Liver (tissue), 3 donors: ENCODE measurements around the gene TAL1.

Experiments used
- FOXA1 ChIP-seq: IDR thresholded peaks from 2 replicates; pipeline ENCODE4 v1.6.1; 2016; ENCODE audit warnings: antibody characterized with exemption
- RAD21 ChIP-seq, 2 donors: IDR thresholded peaks; 2 replicates each; pipeline ENCODE4 v1.6.1; 2016; ENCODE audit warnings: antibody characterized with exemption in 2 of 2, mild to moderate bottlenecking in 2 of 2
- TF ChIP-seq, protein P1 (sequence below): fragments of 150-350 bp; IDR thresholded peaks from 2 replicates; pipeline ENCODE4 v1.5.1; 2017; ENCODE audit warnings: improper control_type of control experiment, low read depth, low read length; ENCODE audit not compliant: missing input control
- TF ChIP-seq, protein P2 (sequence below): IDR thresholded peaks from 2 replicates; pipeline ENCODE4 v1.6.1; 2016; ENCODE audit warnings: antibody characterized with exemption, mild to moderate bottlenecking
- TF ChIP-seq, protein P3 (sequence below): IDR thresholded peaks from 2 replicates; pipeline ENCODE4 v1.6.1; 2016; ENCODE audit warnings: antibody characterized with exemption
- donor health status: healthy.
- donor health status: healthy.

DNA sequence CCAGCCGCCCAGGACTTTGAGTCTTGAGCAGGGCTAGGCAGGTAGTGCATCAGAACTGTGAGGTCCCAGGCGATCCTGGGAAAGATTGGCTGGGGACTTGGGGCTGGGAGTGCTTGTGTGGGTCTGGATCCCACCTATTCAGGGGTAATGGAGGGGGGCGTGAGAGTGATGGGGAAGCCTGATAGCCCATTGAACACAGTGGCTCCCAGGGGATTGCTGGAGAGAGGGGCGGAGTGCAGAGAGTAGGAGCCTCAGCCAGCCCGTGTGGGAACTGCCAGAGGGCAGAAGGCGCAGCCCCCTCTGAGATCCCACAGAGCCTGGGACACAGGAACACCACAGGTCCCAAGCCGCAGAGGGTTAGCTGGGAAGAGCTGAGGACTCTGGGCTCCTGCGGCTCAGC is 22.9 kb downstream of the TAL1 start:
- TF ChIP-seq, protein P1, sequence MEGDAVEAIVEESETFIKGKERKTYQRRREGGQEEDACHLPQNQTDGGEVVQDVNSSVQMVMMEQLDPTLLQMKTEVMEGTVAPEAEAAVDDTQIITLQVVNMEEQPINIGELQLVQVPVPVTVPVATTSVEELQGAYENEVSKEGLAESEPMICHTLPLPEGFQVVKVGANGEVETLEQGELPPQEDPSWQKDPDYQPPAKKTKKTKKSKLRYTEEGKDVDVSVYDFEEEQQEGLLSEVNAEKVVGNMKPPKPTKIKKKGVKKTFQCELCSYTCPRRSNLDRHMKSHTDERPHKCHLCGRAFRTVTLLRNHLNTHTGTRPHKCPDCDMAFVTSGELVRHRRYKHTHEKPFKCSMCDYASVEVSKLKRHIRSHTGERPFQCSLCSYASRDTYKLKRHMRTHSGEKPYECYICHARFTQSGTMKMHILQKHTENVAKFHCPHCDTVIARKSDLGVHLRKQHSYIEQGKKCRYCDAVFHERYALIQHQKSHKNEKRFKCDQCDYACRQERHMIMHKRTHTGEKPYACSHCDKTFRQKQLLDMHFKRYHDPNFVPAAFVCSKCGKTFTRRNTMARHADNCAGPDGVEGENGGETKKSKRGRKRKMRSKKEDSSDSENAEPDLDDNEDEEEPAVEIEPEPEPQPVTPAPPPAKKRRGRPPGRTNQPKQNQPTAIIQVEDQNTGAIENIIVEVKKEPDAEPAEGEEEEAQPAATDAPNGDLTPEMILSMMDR = no peak
- TF ChIP-seq, protein P2, sequence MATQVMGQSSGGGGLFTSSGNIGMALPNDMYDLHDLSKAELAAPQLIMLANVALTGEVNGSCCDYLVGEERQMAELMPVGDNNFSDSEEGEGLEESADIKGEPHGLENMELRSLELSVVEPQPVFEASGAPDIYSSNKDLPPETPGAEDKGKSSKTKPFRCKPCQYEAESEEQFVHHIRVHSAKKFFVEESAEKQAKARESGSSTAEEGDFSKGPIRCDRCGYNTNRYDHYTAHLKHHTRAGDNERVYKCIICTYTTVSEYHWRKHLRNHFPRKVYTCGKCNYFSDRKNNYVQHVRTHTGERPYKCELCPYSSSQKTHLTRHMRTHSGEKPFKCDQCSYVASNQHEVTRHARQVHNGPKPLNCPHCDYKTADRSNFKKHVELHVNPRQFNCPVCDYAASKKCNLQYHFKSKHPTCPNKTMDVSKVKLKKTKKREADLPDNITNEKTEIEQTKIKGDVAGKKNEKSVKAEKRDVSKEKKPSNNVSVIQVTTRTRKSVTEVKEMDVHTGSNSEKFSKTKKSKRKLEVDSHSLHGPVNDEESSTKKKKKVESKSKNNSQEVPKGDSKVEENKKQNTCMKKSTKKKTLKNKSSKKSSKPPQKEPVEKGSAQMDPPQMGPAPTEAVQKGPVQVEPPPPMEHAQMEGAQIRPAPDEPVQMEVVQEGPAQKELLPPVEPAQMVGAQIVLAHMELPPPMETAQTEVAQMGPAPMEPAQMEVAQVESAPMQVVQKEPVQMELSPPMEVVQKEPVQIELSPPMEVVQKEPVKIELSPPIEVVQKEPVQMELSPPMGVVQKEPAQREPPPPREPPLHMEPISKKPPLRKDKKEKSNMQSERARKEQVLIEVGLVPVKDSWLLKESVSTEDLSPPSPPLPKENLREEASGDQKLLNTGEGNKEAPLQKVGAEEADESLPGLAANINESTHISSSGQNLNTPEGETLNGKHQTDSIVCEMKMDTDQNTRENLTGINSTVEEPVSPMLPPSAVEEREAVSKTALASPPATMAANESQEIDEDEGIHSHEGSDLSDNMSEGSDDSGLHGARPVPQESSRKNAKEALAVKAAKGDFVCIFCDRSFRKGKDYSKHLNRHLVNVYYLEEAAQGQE = no peak
- no peak for TF ChIP-seq RAD21 (IDR thresholded peaks at IDR 0.05)
- TF ChIP-seq FOXA1 = no peak
- TF ChIP-seq, protein P3, sequence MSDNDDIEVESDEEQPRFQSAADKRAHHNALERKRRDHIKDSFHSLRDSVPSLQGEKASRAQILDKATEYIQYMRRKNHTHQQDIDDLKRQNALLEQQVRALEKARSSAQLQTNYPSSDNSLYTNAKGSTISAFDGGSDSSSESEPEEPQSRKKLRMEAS = no peak
